DND-41 (cell line): Measurements from ENCODE around the gene P2RX1.

Experiments used
- ATAC-seq: fragments of 200-7000 bp; cut with Tn5 transposase; 3 replicates; pipeline ENCODE4 v1.9.1; 2021; ENCODE audit warnings: low read depth; ENCODE audit not compliant: insufficient read depth
- DNase-seq: peaks from one replicate; pipeline ENCODE4 v3.0.0-alpha.2; 2020
- H2AFZ ChIP-seq: 2 replicates; pipeline ENCODE4 v1.6.0; 2012; ENCODE audit warnings: low read depth, low read length
- H3K27ac ChIP-seq: 2 replicates; pipeline ENCODE4 v1.5.1; 2012; ENCODE audit warnings: low read length, inconsistent platforms
- H3K27me3 ChIP-seq: fragments of 200-600 bp; sonication (generic); 2 replicates; pipeline ENCODE4 v1.6.0; 2012; ENCODE audit warnings: low read length, mild to moderate bottlenecking, inconsistent platforms; ENCODE audit not compliant: insufficient read depth, poor library complexity
- H3K36me3 ChIP-seq: 2 replicates; pipeline ENCODE4 v1.5.1; 2012; ENCODE audit warnings: low read length, inconsistent platforms; ENCODE audit not compliant: insufficient read depth
- H3K4me1 ChIP-seq: 2 replicates; pipeline ENCODE4 v1.5.1; 2012; ENCODE audit warnings: mild to moderate bottlenecking, low read length; ENCODE audit not compliant: insufficient read depth
- H3K4me2 ChIP-seq: 2 replicates; pipeline ENCODE4 v1.6.0; 2012; ENCODE audit warnings: mild to moderate bottlenecking, moderate library complexity, low read length, inconsistent platforms; ENCODE audit not compliant: insufficient read depth
- H3K4me3 ChIP-seq, 2 experiments: fragments of 200-600 bp in 1 of 2; shearing (Covaris generic) in 1 of 2; 2 replicates each; pipeline ENCODE4 v1.5.1; 2012 to 2016; ENCODE audit warnings: inconsistent platforms in 2 of 2, low read length in 2 of 2, mild to moderate bottlenecking in 2 of 2, low read depth in 1 of 2, moderate library complexity in 1 of 2
- H3K79me2 ChIP-seq: 2 replicates; pipeline ENCODE4 v1.6.0; 2012; ENCODE audit warnings: low read length, inconsistent platforms; ENCODE audit not compliant: insufficient read depth
- H3K9ac ChIP-seq: 2 replicates; pipeline ENCODE4 v1.6.0; 2012; ENCODE audit warnings: low read depth, mild to moderate bottlenecking, inconsistent platforms, low read length, moderate library complexity
- H3K9me3 ChIP-seq: 2 replicates; pipeline ENCODE4 v1.5.1; 2012; ENCODE audit warnings: low read length, moderate library complexity, mild to moderate bottlenecking, inconsistent platforms; ENCODE audit not compliant: insufficient read depth, severe bottlenecking
- H4K20me1 ChIP-seq: 2 replicates; pipeline ENCODE4 v1.6.0; 2012; ENCODE audit warnings: low read length; ENCODE audit not compliant: insufficient read depth
- CTCF ChIP-seq: IDR thresholded peaks from 2 replicates; pipeline ENCODE4 v1.5.1; 2012; ENCODE audit warnings: borderline replicate concordance, low read length, moderate library complexity, mild to moderate bottlenecking; ENCODE audit not compliant: poor library complexity, severe bottlenecking; ENCODE audit errors: extremely low read depth
- EZH2 ChIP-seq: IDR thresholded peaks from 3 replicates; pipeline ENCODE4 v1.6.1; 2012; ENCODE audit warnings: borderline replicate concordance, low read depth, mild to moderate bottlenecking, moderate library complexity, low read length, inconsistent platforms; ENCODE audit not compliant: severe bottlenecking

The P2RX1 gene

GRCh38 chr17:3916825-3917224 is 560 bp upstream of the P2RX1 start:
- Histone ChIP-seq H3K9ac (no peak overlapping the region), H3K4me3 (no peak overlapping the region)
- DNase-seq = no peak

GRCh38 chr17:3915581-3915994 is 677 bp downstream of the P2RX1 start:
- DNase-seq (no peak), ATAC-seq (no peak)
- no peak overlapping the region for H2AFZ ChIP-seq
- no peaks in the 10 kb centered on the region for H3K36me3 ChIP-seq
- TF ChIP-seq CTCF (no peak), EZH2 (no peak)
- H3K27me3 ChIP-seq = no peaks in the 10 kb centered on the region
- no peaks in the 10 kb centered on the region for H4K20me1 ChIP-seq
- peaks cover 40% of the 10 kb centered on the region for H3K4me1 ChIP-seq
- no peak overlapping the region for H3K27ac ChIP-seq
- no peaks in the 10 kb centered on the region for H3K9me3 ChIP-seq
- H3K79me2 ChIP-seq = no peaks in the 10 kb centered on the region
- no peak overlapping the region for H3K9ac ChIP-seq
- H3K4me2 ChIP-seq = no peak overlapping the region
- H3K4me3 ChIP-seq = no peak overlapping the region

More at GRCh38 chr17:3916825-3917224, 560 bp upstream of the P2RX1 start:
- TF ChIP-seq CTCF (no peak), EZH2 (no peak)
- no peak for ATAC-seq
- Histone ChIP-seq H3K4me2 (no peak overlapping the region), H3K36me3 (no peaks in the 10 kb centered on the region), H3K27ac (no peak overlapping the region; the same call in 1 of the 2 replicates), H2AFZ (no peak overlapping the region), H3K9me3 (no peaks in the 10 kb centered on the region), H4K20me1 (no peaks in the 10 kb centered on the region), H3K79me2 (no peaks in the 10 kb centered on the region), H3K27me3 (no peaks in the 10 kb centered on the region), H3K4me1 (peaks cover 27% of the 10 kb centered on the region)

- Histone ChIP-seq H3K9me3 (no peaks in the 10 kb centered on the region), H3K27ac (peak overlapping the region; percentile 42; the same call in 1 of the 2 replicates), H3K4me1 (peaks cover 44% of the 10 kb centered on the region)
Measured at GRCh38 chr17:3914312-3914670, 2.0 kb downstream of the P2RX1 start.

More at GRCh38 chr17:3914312-3914670, 2.0 kb downstream of the P2RX1 start:
- H4K20me1 ChIP-seq = no peaks in the 10 kb centered on the region
- no peak overlapping the region for H2AFZ ChIP-seq
- no peak overlapping the region for H3K4me3 ChIP-seq
- DNase-seq = no peak
- H3K4me2 ChIP-seq = no peak overlapping the region
- no peaks in the 10 kb centered on the region for H3K79me2 ChIP-seq
- no peaks in the 10 kb centered on the region for H3K27me3 ChIP-seq
- ATAC-seq = no peak
- 0 out of 2 replicates have a peak overlapping the region, but pooled peaks have one; percentile 8 for H3K9ac ChIP-seq
- no peak for TF ChIP-seq EZH2
- TF ChIP-seq CTCF = no peak
- H3K36me3 ChIP-seq = no peaks in the 10 kb centered on the region
